ENCODE results near the gene CNTNAP1. TPM values are rescaled to one million over a fixed set of nuclear protein-coding genes. Genes with fewer than 3 reads are reported as not detected.

Gene CNTNAP1
- total and polyA plus RNA-seq, 9 of the 15 experiments (the other 6 are each of a cell fraction or from before 2014, with no cell fraction given): 0.10 to 1.8 (median 0.62) TPM

- no peak for TF ChIP-seq PBX2 (CRISPR knock-in tag; IDR thresholded peaks at IDR 0.05; ENCODE audit: low read depth)
- peak; percentile 92 for TF ChIP-seq PBX2 (tag; conservative IDR thresholded peaks at IDR 0.05; ENCODE audit: low read depth)
- peak; percentile 41 to 62; a peak in 2 of 4 replicates for TF ChIP-seq FOXK2 (conservative IDR thresholded peaks at IDR 0.05 in 1 of 2, IDR thresholded peaks at IDR 0.05 in 1 of 2; ENCODE audit: low read depth in 2 of 2)
- no peak for TF ChIP-seq ZBTB34 (CRISPR knock-in tag; IDR thresholded peaks at IDR 0.05)
- peak in 1 of 2 experiments; percentile 81; a peak in 2 of 4 replicates for TF ChIP-seq ARNT (IDR thresholded peaks at IDR 0.05)
- TF ChIP-seq BCL6 (CRISPR knock-in tag; IDR thresholded peaks at IDR 0.05): no peak
- TF ChIP-seq TEAD4 (IDR thresholded peaks at IDR 0.05; ENCODE audit: low read length): peak; percentile 88
- no peak for TF ChIP-seq TEAD4 (CRISPR knock-in tag; IDR thresholded peaks at IDR 0.05; ENCODE audit: borderline replicate concordance)
- peak; percentile 56; the same call in 1 of the 2 replicates for TF ChIP-seq MYNN (IDR thresholded peaks at IDR 0.05)
- TF ChIP-seq MYNN (CRISPR knock-in tag; IDR thresholded peaks at IDR 0.05): no peak
- TF ChIP-seq ZNF431 (CRISPR knock-in tag; IDR thresholded peaks at IDR 0.05): no peak
- TF ChIP-seq ZFX (CRISPR knock-in tag; IDR thresholded peaks at IDR 0.05): peak; percentile 48
- peak; percentile 87 for TF ChIP-seq SMAD4 (CRISPR knock-in tag; conservative IDR thresholded peaks at IDR 0.05)
- peak; percentile 94 for TF ChIP-seq KLF16 (IDR thresholded peaks at IDR 0.05)
- peak; percentile 72; the same call in 1 of the 2 replicates for TF ChIP-seq CTBP1 (IDR thresholded peaks at IDR 0.05; ENCODE audit: borderline replicate concordance)
- TF ChIP-seq GABPA (tag; conservative IDR thresholded peaks at IDR 0.05; ENCODE audit: low read depth): peak; percentile 26; the same call in 1 of the 2 replicates
- peak; percentile 91; the same call in 1 of the 2 replicates for TF ChIP-seq ZBED1 (IDR thresholded peaks at IDR 0.05)
- no peak for TF ChIP-seq ZC3H8 (IDR thresholded peaks at IDR 0.05)
- TF ChIP-seq DPF2 (IDR thresholded peaks at IDR 0.05): peak; percentile 76
- no peak for TF ChIP-seq ATF4 (CRISPR knock-in tag; IDR thresholded peaks at IDR 0.05)
- TF ChIP-seq FOS (IDR thresholded peaks at IDR 0.05; ENCODE audit: extremely low read depth, insufficient read length): no peak
- TF ChIP-seq ZNF165 (CRISPR knock-in tag; IDR thresholded peaks at IDR 0.05; ENCODE audit: borderline replicate concordance): no peak
- TF ChIP-seq EP300 (IDR thresholded peaks at IDR 0.05; ENCODE audit: low read length): peak; percentile 75; the same call in 1 of the 2 replicates
- TF ChIP-seq BRF1 (IDR thresholded peaks at IDR 0.05; ENCODE audit: borderline replicate concordance, extremely low read depth, insufficient read length): no peak
- TF ChIP-seq ZNF24 (IDR thresholded peaks at IDR 0.05): no peak
- TF ChIP-seq ARID3A (IDR thresholded peaks at IDR 0.05; ENCODE audit: borderline replicate concordance, low read depth, low read length): no peak
- TF ChIP-seq ZNF668 (CRISPR knock-in tag; IDR thresholded peaks at IDR 0.05): no peak
Observed at GRCh38 chr17:42632949-42633444, 49.3 kb upstream of the CNTNAP1 start (continued).

All from K562 (cell line).